PC-3 (cell line): ENCODE results near the gene EYS. TPM values are rescaled to one million over a fixed set of nuclear protein-coding genes. Genes with fewer than 3 reads are reported as not detected.

Experiments used
- ATAC-seq: fragments of 200-7000 bp; cut with Tn5 transposase; 2 replicates; pipeline ENCODE4 v1.9.1; 2020; ENCODE audit warnings: mild to moderate bottlenecking, moderate library complexity
- BruUV-seq: library from RNA; stranded (reverse); fragments of 400-500 nt; replicated peaks from 2 replicates; lab custom pipeline; 2021; lab: Mats Ljungman, UMichigan
- CTCF ChIA-PET: fragments of 300-600 bp; sonication (Branson Sonifier 250); formaldehyde crosslinking; loops from one replicate; lab custom pipeline; 2022; ENCODE audit warnings: antibody characterized with exemption; lab: Charles Lee
- POLR2A ChIA-PET: fragments of 300-600 bp; sonication (Branson Sonifier 250); formaldehyde crosslinking; loops from one replicate; lab custom pipeline; 2022; ENCODE audit warnings: antibody characterized with exemption; ENCODE audit not compliant: unreplicated experiment; lab: Charles Lee
- DNase-seq: peaks from one replicate; pipeline ENCODE4 v3.0.0-alpha.2; 2015
- H2AFZ ChIP-seq: fragments of 300-600 bp; sonication (generic); 2 replicates; pipeline ENCODE4 v1.6.0; 2016; ENCODE audit warnings: antibody characterized with exemption, low read length
- H3F3A ChIP-seq: fragments of 300-600 bp; sonication (generic); one replicate; pipeline ENCODE4 v1.6.0; 2017; ENCODE audit warnings: antibody characterized with exemption, low read length, control low read depth, mild to moderate bottlenecking; ENCODE audit not compliant: unreplicated experiment
- H3K27ac ChIP-seq: fragments of 300-600 bp; sonication (generic); 2 replicates; pipeline ENCODE4 v1.5.1; 2016; ENCODE audit warnings: mild to moderate bottlenecking, low read length
- H3K27me3 ChIP-seq: fragments of 300-600 bp; sonication (generic); 2 replicates; pipeline ENCODE4 v1.6.1; 2016; ENCODE audit warnings: low read length, mixed read lengths
- H3K36me3 ChIP-seq: fragments of 300-600 bp; sonication (generic); 2 replicates; pipeline ENCODE4 v1.6.1; 2016; ENCODE audit warnings: low read depth, mixed run types, low read length, mixed read lengths
- H3K4me1 ChIP-seq: fragments of 300-600 bp; sonication (generic); 2 replicates; pipeline ENCODE4 v1.5.1; 2016; ENCODE audit warnings: low read length; ENCODE audit not compliant: insufficient read depth
- H3K4me2 ChIP-seq: fragments of 300-600 bp; sonication (generic); 2 replicates; pipeline ENCODE4 v1.6.0; 2016; ENCODE audit warnings: low read length
- H3K4me3 ChIP-seq: fragments of 300-600 bp; sonication (generic); 2 replicates; pipeline ENCODE4 v1.5.1; 2016; ENCODE audit warnings: mild to moderate bottlenecking, low read length, mixed read lengths
- H3K79me2 ChIP-seq: fragments of 300-600 bp; sonication (generic); 2 replicates; pipeline ENCODE4 v1.6.1; 2017; ENCODE audit warnings: low read length, mixed read lengths
- H3K9ac ChIP-seq: fragments of 300-600 bp; sonication (generic); 2 replicates; pipeline ENCODE4 v1.6.0; 2016; ENCODE audit warnings: mild to moderate bottlenecking, low read length
- H3K9me2 ChIP-seq: fragments of 300-600 bp; sonication (generic); replicated peaks from 2 replicates; pipeline ENCODE4 v1.6.1; 2016; ENCODE audit warnings: mixed run types, low read length, mixed read lengths
- H3K9me3 ChIP-seq: fragments of 300-600 bp; sonication (generic); 2 replicates; pipeline ENCODE4 v1.6.1; 2016; ENCODE audit warnings: low read length, mixed read lengths
- H4K20me1 ChIP-seq: fragments of 300-600 bp; sonication (generic); 2 replicates; pipeline ENCODE4 v1.6.1; 2016; ENCODE audit warnings: low read length, mixed read lengths
- EZH2 ChIP-seq: fragments of 300-600 bp; sonication (generic); IDR thresholded peaks from one replicate; pipeline ENCODE4 v1.6.1; 2017; ENCODE audit warnings: antibody characterized with exemption, mild to moderate bottlenecking, low read length; ENCODE audit not compliant: unreplicated experiment
- EZH2phosphoT487 ChIP-seq: fragments of 300-600 bp; sonication (generic); IDR thresholded peaks from 2 replicates; pipeline ENCODE4 v1.6.1; 2018; ENCODE audit warnings: mild to moderate bottlenecking, antibody characterized with exemption, low read length, borderline replicate concordance
- intact Hi-C: fragments of 100-400 bp; cut with micrococcal nuclease; formaldehyde crosslinking; loops from 2 replicates; pipeline ENCODE4 v1.9.0; 2023
- total RNA-seq: library from RNA; depleted of rRNA; stranded (reverse); fragments of >200 nt; gene quantifications from 2 replicates; pipeline ENCODE4 v1.2.3, GENCODE V29; 2014
- TF ChIP-seq, protein P1 (sequence below): fragments of 300-600 bp; sonication (generic); conservative IDR thresholded peaks from 2 replicates; pipeline ENCODE4 v1.5.1; 2017; ENCODE audit warnings: antibody characterized with exemption, low read depth, mild to moderate bottlenecking, low read length

The EYS gene
- total RNA-seq, 1 experiment from 2014 or later = 0.07 TPM

DNA sequence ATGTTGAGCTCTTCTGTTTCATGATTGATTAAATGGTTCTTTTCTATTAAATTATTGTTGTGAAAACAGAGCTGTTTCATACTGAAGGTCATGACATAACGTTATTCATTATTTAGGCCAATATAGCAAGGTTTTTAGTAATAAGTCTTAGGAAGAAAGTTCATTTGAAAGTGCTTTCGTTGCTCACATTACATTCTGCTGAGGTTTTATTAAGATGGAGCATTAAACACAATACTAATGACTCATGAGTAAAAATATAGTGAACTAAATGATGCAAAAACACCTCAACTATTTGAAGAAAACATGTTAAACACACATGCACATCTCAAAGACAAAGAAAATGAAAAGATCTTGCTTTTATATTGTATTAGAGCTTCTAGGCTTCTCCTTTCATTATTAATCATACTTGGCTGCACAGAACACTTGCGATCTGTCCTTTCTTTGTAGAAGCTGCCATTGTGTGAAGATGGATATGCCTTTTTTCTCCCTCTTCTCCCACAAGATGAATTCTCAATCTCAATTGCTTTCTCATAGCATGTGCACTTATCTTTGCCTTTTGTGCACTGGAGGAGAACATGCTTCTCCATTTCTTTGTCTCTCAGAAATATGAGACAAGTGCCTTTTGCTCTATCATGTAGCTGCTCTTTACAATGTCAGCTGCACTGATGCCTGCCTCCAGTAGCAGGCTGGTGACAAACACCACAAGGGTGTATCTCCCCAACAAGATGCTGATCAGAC lies 1759.1 kb downstream of the EYS start:
- ATAC-seq (no peak), DNase-seq (no peak)
- Histone ChIP-seq H4K20me1 (no peaks in the 10 kb centered on the region), H3K27me3 (no peaks in the 10 kb centered on the region), H3K9me2 (no peaks in the 10 kb centered on the region), H3K79me2 (no peaks in the 10 kb centered on the region), H3K4me2 (no peak overlapping the region), H2AFZ (no peak overlapping the region), H3K4me1 (no peaks in the 10 kb centered on the region), H3K36me3 (no peaks in the 10 kb centered on the region), H3K9ac (no peak overlapping the region), H3F3A (no peaks in the 10 kb centered on the region), H3K27ac (no peak overlapping the region), H3K4me3 (no peak overlapping the region), H3K9me3 (no peaks in the 10 kb centered on the region)
- TF ChIP-seq, protein P1, sequence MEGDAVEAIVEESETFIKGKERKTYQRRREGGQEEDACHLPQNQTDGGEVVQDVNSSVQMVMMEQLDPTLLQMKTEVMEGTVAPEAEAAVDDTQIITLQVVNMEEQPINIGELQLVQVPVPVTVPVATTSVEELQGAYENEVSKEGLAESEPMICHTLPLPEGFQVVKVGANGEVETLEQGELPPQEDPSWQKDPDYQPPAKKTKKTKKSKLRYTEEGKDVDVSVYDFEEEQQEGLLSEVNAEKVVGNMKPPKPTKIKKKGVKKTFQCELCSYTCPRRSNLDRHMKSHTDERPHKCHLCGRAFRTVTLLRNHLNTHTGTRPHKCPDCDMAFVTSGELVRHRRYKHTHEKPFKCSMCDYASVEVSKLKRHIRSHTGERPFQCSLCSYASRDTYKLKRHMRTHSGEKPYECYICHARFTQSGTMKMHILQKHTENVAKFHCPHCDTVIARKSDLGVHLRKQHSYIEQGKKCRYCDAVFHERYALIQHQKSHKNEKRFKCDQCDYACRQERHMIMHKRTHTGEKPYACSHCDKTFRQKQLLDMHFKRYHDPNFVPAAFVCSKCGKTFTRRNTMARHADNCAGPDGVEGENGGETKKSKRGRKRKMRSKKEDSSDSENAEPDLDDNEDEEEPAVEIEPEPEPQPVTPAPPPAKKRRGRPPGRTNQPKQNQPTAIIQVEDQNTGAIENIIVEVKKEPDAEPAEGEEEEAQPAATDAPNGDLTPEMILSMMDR = no peak
- TF ChIP-seq EZH2 (no peak), EZH2phosphoT487 (no peak)
- ChIA-PET POLR2A (no interaction called here), CTCF (no interaction called here)
- intact Hi-C loops = no loop called here
- no TSS peak for BruUV-seq

DNA sequence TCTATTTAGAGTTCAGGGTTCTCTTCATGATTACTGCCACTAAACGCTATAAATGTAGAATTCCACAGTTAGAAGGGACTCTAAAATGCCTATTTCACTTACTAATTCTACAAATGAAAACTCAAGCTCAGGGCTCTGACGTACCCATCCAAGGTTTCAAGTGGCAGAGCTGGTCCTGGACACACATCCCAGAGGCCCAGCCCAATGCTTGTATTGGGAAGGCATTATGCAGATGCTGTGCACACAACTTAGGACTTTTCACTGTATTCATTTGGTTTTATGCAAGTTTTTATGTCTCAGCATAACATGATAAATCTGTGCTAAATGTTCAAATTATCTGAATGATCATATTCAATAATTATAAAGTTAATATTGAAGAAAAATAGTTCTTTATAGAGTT lies 1761.0 kb downstream of the EYS start:
- Histone ChIP-seq H3K9me3 (no peaks in the 10 kb centered on the region), H2AFZ (no peak overlapping the region), H3K27me3 (no peaks in the 10 kb centered on the region), H3K79me2 (no peaks in the 10 kb centered on the region), H3K4me2 (no peak overlapping the region), H3F3A (no peaks in the 10 kb centered on the region), H3K9ac (no peak overlapping the region), H3K36me3 (no peaks in the 10 kb centered on the region), H3K4me3 (no peak overlapping the region), H3K27ac (no peak overlapping the region), H3K4me1 (no peaks in the 10 kb centered on the region), H4K20me1 (no peaks in the 10 kb centered on the region), H3K9me2 (no peaks in the 10 kb centered on the region)
- TF ChIP-seq EZH2 (no peak), EZH2phosphoT487 (no peak)
- TF ChIP-seq, protein P1 = no peak
- DNase-seq (no peak), ATAC-seq (no peak)
- CTCF ChIA-PET = no interaction called here
- BruUV-seq = no TSS peak
- intact Hi-C loops = no loop called here
- POLR2A ChIA-PET = no interaction called here

DNA sequence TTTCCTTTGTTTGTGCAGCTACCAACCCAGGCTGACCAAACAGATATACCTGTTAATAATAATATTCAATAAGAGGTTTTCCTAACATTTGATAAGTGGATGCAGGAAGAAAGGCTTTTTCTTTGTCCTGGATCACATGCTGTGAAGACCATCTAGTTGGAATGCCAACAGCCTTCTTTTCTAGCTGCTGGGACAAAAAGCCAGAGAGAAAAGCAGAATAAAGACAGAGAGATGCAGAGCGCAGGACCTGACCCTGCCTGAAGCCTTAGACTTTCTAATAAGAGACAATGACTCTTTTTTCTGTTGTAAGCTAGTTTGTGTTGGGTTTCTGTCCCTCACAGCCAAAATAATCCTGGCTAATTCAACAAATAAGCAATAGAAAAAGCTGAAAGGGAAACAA lies 1763.2 kb downstream of the EYS start:
- ChIA-PET POLR2A (no interaction called here), CTCF (no interaction called here)
- H3K4me2 ChIP-seq = no peak overlapping the region
- no peak for ATAC-seq
- no peaks in the 10 kb centered on the region for H3K36me3 ChIP-seq
- no peaks in the 10 kb centered on the region for H3K9me2 ChIP-seq
- BruUV-seq = no TSS peak
- no peaks in the 10 kb centered on the region for H3K9me3 ChIP-seq
- H3K4me1 ChIP-seq = no peaks in the 10 kb centered on the region
- no peak overlapping the region for H3K9ac ChIP-seq
- DNase-seq = no peak
- no peaks in the 10 kb centered on the region for H4K20me1 ChIP-seq
- no peaks in the 10 kb centered on the region for H3F3A ChIP-seq
- H3K4me3 ChIP-seq = no peak overlapping the region
- no peak overlapping the region for H2AFZ ChIP-seq
- no peak overlapping the region for H3K27ac ChIP-seq
- no peaks in the 10 kb centered on the region for H3K27me3 ChIP-seq
- intact Hi-C loops = no loop called here
- H3K79me2 ChIP-seq = no peaks in the 10 kb centered on the region
- TF ChIP-seq EZH2 (no peak), EZH2phosphoT487 (no peak)
- TF ChIP-seq, protein P1 = no peak
